Sigmoid colon (tissue), 7 donors: ENCODE data around the gene ESR2. TPM values are rescaled to one million over a fixed set of nuclear protein-coding genes. Genes with fewer than 3 reads are reported as not detected.

Source experiments
- DNase-seq: peaks from one replicate; pipeline ENCODE4 v3.0.0-alpha.2; 2019
- H3K27ac ChIP-seq, 4 donors: fragments of 200-600 bp; sonication (generic); one replicate each; pipeline ENCODE4 v1.5.1; 2016 to 2019; ENCODE audit warnings: mild to moderate bottlenecking in 1 of 4
- H3K27me3 ChIP-seq, 3 donors: fragments of 200-600 bp; sonication (generic); one replicate each; pipeline ENCODE4 v1.5.1; 2019; ENCODE audit warnings: mild to moderate bottlenecking in 1 of 3
- H3K36me3 ChIP-seq, 4 donors: fragments of 200-600 bp; sonication (generic); one replicate each; pipeline ENCODE4 v1.5.1; 2016 to 2019
- H3K4me1 ChIP-seq, 4 donors: fragments of 200-600 bp; sonication (generic); one replicate each; pipeline ENCODE4 v1.5.1; 2017 to 2019
- H3K4me3 ChIP-seq, 4 donors: fragments of 200-600 bp; sonication (generic); one replicate each; pipeline ENCODE4 v1.5.1; 2017 to 2019; ENCODE audit warnings: mild to moderate bottlenecking in 2 of 4, moderate library complexity in 1 of 4
- H3K9me3 ChIP-seq, 4 donors: fragments of 200-600 bp in 3 of 4; sonication (generic) in 3 of 4; one replicate each; pipeline versions ENCODE4 v1.5.1 to v1.6.1; 2013 to 2019
- EP300 ChIP-seq, 4 donors: sonication (generic); formaldehyde crosslinking; IDR thresholded peaks; one replicate each; pipeline ENCODE4 v1.6.1; 2017; ENCODE audit warnings: antibody characterized with exemption in 4 of 4
- POLR2A ChIP-seq, 2 donors: fragments of 450-650 bp; IDR thresholded peaks; one replicate each; pipeline ENCODE4 v1.6.1; 2016; ENCODE audit warnings: antibody characterized with exemption in 2 of 2, mild to moderate bottlenecking in 2 of 2, moderate library complexity in 2 of 2
- POLR2AphosphoS5 ChIP-seq, 4 donors: sonication (generic); formaldehyde crosslinking; IDR thresholded peaks; one replicate each; pipeline ENCODE4 v1.6.1; 2017; ENCODE audit warnings: antibody characterized with exemption in 4 of 4
- WGBS, 2 donors: extraction: QIAGEN DNeasy Blood & Tissue Kit; methylation state at CpG; one replicate each; pipeline ENCODE4 v1.1.7; 2013; 5-methylcytosine and 5-hydroxymethylcytosine counted together
- intact Hi-C: fragments of 100-400 bp; cut with DNase I; formaldehyde crosslinking; loops from one replicate; pipeline ENCODE4 v1.15.1; 2023
- polyA plus RNA-seq, 3 donors: library from polyadenylated mRNA; stranded (reverse); fragments of 200-250 nt; gene quantifications; one replicate each; pipeline ENCODE4 v1.2.3, GENCODE V29; 2013
- total RNA-seq, 4 donors: library from RNA; depleted of rRNA; stranded (reverse); fragments of >200 nt; gene quantifications; one replicate each; pipeline ENCODE4 v1.1.0, GENCODE V29; 2016
- TF ChIP-seq, protein P1 (sequence below), 4 experiments: fragments of 450-650 bp in 3 of 4; fragments of 200-600 bp in 1 of 4; IDR thresholded peaks; one replicate each; pipeline ENCODE4 v1.5.1; 2016 to 2019; ENCODE audit warnings: antibody characterized with exemption in 4 of 4, mild to moderate bottlenecking in 3 of 4, moderate library complexity in 2 of 4
- donor health status: healthy with polysubstance abuse.
- donor health status: Bipolar disorder and iron deficiency.
- donor health status: healthy.

ESR2 gene
- total and polyA plus RNA-seq, 7 donors = 0.16 to 1.8 (median 0.41) TPM; not detected in 3

DNA sequence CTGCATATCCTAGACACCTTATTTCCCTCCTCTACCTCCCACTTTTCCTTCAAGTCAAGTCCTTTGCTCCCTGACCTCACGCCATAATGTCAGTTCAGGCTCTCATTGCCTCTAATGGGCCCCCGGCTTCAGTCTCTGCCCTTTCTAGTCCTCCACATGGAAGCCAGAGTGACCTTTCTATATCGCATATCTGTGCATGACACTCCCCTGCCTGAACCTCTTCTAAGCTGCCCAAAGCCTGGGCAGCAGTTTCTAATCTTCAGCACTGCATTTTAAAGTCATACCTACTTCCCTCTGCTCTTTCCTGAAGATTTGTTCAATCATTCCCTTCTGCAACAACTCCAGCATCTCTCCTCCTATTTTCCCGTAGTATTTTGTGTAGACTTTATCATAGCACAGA lies 45.5 kb downstream of the ESR2 start:
- TF ChIP-seq POLR2AphosphoS5 (IDR thresholded peaks at IDR 0.05) (no peak), POLR2A (IDR thresholded peaks at IDR 0.05) (no peak), EP300 (IDR thresholded peaks at IDR 0.05) (no peak)
- TF ChIP-seq, protein P1, sequence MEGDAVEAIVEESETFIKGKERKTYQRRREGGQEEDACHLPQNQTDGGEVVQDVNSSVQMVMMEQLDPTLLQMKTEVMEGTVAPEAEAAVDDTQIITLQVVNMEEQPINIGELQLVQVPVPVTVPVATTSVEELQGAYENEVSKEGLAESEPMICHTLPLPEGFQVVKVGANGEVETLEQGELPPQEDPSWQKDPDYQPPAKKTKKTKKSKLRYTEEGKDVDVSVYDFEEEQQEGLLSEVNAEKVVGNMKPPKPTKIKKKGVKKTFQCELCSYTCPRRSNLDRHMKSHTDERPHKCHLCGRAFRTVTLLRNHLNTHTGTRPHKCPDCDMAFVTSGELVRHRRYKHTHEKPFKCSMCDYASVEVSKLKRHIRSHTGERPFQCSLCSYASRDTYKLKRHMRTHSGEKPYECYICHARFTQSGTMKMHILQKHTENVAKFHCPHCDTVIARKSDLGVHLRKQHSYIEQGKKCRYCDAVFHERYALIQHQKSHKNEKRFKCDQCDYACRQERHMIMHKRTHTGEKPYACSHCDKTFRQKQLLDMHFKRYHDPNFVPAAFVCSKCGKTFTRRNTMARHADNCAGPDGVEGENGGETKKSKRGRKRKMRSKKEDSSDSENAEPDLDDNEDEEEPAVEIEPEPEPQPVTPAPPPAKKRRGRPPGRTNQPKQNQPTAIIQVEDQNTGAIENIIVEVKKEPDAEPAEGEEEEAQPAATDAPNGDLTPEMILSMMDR (IDR thresholded peaks at IDR 0.05) = no peak
- WGBS, 2 donors = 79 to 81% methylated on average over 4 of the region's 4 CpGs
- H3K4me3 ChIP-seq = no peak overlapping the region
- H3K36me3 ChIP-seq = no peaks in the 10 kb centered on the region
- no peak overlapping the region for H3K27ac ChIP-seq
- intact Hi-C loops = no loop called here
- DNase-seq = no peak
- no peaks in the 10 kb centered on the region for H3K27me3 ChIP-seq
- H3K9me3 ChIP-seq = no peaks in the 10 kb centered on the region
- H3K4me1 ChIP-seq = no peaks in the 10 kb centered on the region

DNA sequence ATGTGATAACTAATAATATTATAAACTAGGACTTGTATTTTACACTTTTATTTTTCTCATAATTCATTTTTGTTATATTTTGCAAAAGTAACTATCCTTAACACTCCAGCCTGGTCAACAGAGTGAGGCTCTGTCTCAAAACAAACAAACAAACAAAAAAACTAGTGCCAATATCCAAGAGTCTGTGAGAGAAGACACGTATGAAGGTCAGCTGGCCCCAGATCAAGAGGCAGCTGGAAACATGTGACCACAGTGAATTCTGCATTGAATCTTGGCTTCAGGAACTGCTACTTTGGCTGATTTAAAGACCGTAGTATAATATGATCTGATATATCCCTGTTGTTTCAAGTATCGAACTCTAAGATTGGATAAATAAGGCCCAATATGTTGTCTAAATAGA lies 47.0 kb downstream of the ESR2 start:
- intact Hi-C loops = no loop called here
- WGBS, 2 donors = 89 to 90% methylated on average over 3 of the region's 3 CpGs

DNA sequence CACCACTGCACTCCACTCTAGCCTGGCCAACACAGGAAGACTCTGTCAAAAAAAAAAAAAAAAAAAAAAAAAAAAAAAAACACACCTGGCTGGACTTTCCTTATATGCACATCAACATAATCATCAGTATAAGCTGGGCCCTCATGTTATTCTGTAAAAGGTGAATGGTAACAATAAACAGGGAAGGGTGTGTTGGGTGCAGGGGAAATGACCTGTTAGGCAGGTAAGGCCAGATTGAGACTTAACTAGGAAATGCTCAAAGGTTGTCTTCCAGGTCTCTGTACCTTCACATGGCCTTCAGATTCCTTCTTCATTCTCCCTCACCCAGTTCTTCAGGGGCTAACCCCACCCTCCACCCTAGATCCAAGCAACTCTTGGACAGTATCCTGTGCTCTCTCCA lies 47.5 kb downstream of the ESR2 start:
- H3K9me3 ChIP-seq = no peaks in the 10 kb centered on the region
- TF ChIP-seq, protein P1 (IDR thresholded peaks at IDR 0.05) = no peak
- TF ChIP-seq POLR2AphosphoS5 (IDR thresholded peaks at IDR 0.05) (no peak), EP300 (IDR thresholded peaks at IDR 0.05) (no peak), POLR2A (IDR thresholded peaks at IDR 0.05) (no peak)
- no peaks in the 10 kb centered on the region for H3K36me3 ChIP-seq
- no peaks in the 10 kb centered on the region for H3K27me3 ChIP-seq
- intact Hi-C loops = no loop called here
- no peak overlapping the region for H3K27ac ChIP-seq
- no peaks in the 10 kb centered on the region for H3K4me1 ChIP-seq
- no peak for DNase-seq
- H3K4me3 ChIP-seq = no peak overlapping the region

More for the DNA sequence above, 47.0 kb downstream of the ESR2 start:
- no peak for TF ChIP-seq POLR2AphosphoS5 (IDR thresholded peaks at IDR 0.05)
- no peak for TF ChIP-seq EP300 (IDR thresholded peaks at IDR 0.05)
- TF ChIP-seq POLR2A (IDR thresholded peaks at IDR 0.05) = no peak
- TF ChIP-seq, protein P1 (IDR thresholded peaks at IDR 0.05) = no peak
- Histone ChIP-seq H3K27ac (no peak overlapping the region), H3K4me3 (no peak overlapping the region), H3K9me3 (no peaks in the 10 kb centered on the region), H3K36me3 (no peaks in the 10 kb centered on the region), H3K4me1 (no peaks in the 10 kb centered on the region), H3K27me3 (no peaks in the 10 kb centered on the region)
- DNase-seq = no peak

DNA sequence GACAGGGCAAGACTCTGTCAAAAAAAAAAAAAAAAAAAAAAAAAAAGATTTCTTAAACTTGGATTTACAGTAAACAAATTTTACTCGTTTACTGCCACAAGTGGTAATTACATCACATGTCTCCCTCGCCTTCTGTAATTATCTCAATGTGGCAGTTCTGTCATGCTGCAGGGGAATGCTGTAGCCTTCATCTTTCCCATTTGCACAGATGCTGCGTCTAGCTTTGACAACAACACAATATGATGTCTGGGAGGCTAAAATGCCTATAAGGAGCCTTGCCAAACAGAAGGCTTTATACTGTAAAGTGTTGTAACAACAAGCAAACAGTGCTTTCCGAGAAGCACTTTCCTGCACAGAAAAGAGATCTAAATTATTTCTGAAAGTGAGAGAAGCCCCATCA lies 48.7 kb downstream of the ESR2 start:
- H3K27ac ChIP-seq = no peak overlapping the region
- no peaks in the 10 kb centered on the region for H3K36me3 ChIP-seq
- intact Hi-C loops = no loop called here
- no peak for TF ChIP-seq EP300 (IDR thresholded peaks at IDR 0.05)
- no peak for TF ChIP-seq POLR2AphosphoS5 (IDR thresholded peaks at IDR 0.05)
- TF ChIP-seq, protein P1 (IDR thresholded peaks at IDR 0.05) = no peak
- no peak for TF ChIP-seq POLR2A (IDR thresholded peaks at IDR 0.05)
- H3K4me3 ChIP-seq = no peak overlapping the region
- WGBS, 2 donors = 82 to 90% methylated on average over 4 of the region's 4 CpGs
- H3K9me3 ChIP-seq = no peaks in the 10 kb centered on the region
- no peaks in the 10 kb centered on the region for H3K27me3 ChIP-seq
- no peaks in the 10 kb centered on the region for H3K4me1 ChIP-seq
- DNase-seq = no peak

DNA sequence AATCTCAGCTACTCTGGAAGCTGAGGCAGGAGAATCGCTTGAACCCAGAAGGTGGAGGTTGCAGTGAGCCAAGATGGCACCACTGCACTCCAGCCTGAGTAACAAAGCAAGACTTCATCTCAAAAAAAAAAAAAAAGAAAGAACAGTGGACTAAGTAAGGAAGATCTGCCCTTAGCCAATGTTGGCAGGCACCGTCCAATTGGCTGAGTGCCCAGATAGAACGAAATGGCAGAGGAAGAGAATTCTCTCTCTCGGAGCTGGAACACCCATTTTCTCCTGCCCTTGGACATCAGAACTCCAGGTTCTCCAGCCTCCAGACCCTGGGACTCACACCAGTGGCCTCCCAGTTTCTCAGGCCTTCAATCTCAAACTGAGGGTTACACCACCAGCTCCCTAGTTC lies 49.9 kb downstream of the ESR2 start:
- Histone ChIP-seq H3K4me3 (no peak overlapping the region), H3K27ac (no peak overlapping the region), H3K36me3 (no peaks in the 10 kb centered on the region), H3K9me3 (no peaks in the 10 kb centered on the region), H3K27me3 (no peaks in the 10 kb centered on the region), H3K4me1 (no peaks in the 10 kb centered on the region)
- WGBS, 2 donors = 38 to 59% methylated on average over 4 of the region's 4 CpGs
- TF ChIP-seq POLR2AphosphoS5 (IDR thresholded peaks at IDR 0.05) (no peak), POLR2A (IDR thresholded peaks at IDR 0.05) (no peak), EP300 (IDR thresholded peaks at IDR 0.05) (no peak)
- TF ChIP-seq, protein P1 (IDR thresholded peaks at IDR 0.05) = no peak
- no peak for DNase-seq
- intact Hi-C loops = no loop called here
